HepG2 (cell line): ENCODE results near the gene PLEKHG4B. TPM values are rescaled to one million over a fixed set of nuclear protein-coding genes. Genes with fewer than 3 reads are reported as not detected.

Source experiments
- ATAC-seq: fragments of 200-7000 bp; cut with Tn5 transposase; 3 replicates; pipeline ENCODE4 v1.9.1; 2020; ENCODE audit warnings: mild to moderate bottlenecking, moderate library complexity
- BruUV-seq: library from RNA; stranded (reverse); fragments of 400-500 nt; replicated peaks from 2 replicates; lab custom pipeline; 2021; lab: Mats Ljungman, UMichigan
- CTCF ChIA-PET: fragments of 300-600 bp; formaldehyde crosslinking; extraction: SDS; loops from one replicate; lab custom pipeline; 2021; ENCODE audit warnings: low total read pairs, inconsistent platforms, low intra/inter-chr PET ratio; lab: Yijun Ruan, JAX
- POLR2A ChIA-PET: fragments of 350-600 bp; sonication (Branson Sonifier 250); formaldehyde crosslinking; loops from one replicate; lab custom pipeline; 2020; ENCODE audit warnings: antibody characterized with exemption, inconsistent platforms; lab: Yijun Ruan, JAX
- DNase-seq: peaks from one replicate; pipeline ENCODE4 v3.0.0-alpha.2; 2015; ENCODE audit warnings: low spot score
- FAIRE-seq: peaks from 3 replicates; lab custom pipeline; 2011; peaks lifted over from hg19 to GRCh38; lab: Jason Lieb, UNC
- H2AFZ ChIP-seq: one replicate; pipeline ENCODE4 v1.6.1; 2011; ENCODE audit warnings: low read length, inconsistent platforms
- H3K27ac ChIP-seq: fragments of 300-600 bp; 3 replicates; pipeline ENCODE4 v1.8.0; 2011; ENCODE audit warnings: mixed run types, mild to moderate bottlenecking, mixed read lengths, low read length, inconsistent platforms; ENCODE audit not compliant: insufficient read depth; ENCODE audit errors: extremely low read length
- H3K27me3 ChIP-seq, 2 experiments: fragments of 200-600 bp in 1 of 2; 2 replicates in 1 of 2; 3 replicates in 1 of 2; pipeline versions ENCODE4 v1.6.0 to v1.8.0; 2011; ENCODE audit warnings: low read length in 2 of 2, mild to moderate bottlenecking in 2 of 2, moderate library complexity in 2 of 2, inconsistent platforms in 1 of 2; ENCODE audit not compliant: insufficient read depth in 2 of 2, control insufficient read depth in 1 of 2
- H3K36me3 ChIP-seq, 2 experiments: fragments of 200-600 bp in 1 of 2; replicated peaks in 1 of 2; 2 replicates in 1 of 2; 3 replicates in 1 of 2; pipeline versions ENCODE4 v1.5.1 to v1.8.0; 2011; ENCODE audit warnings: low read length in 2 of 2, inconsistent platforms in 1 of 2; ENCODE audit not compliant: insufficient read depth in 2 of 2, control insufficient read depth in 1 of 2
- H3K4me1 ChIP-seq: 2 replicates; pipeline ENCODE4 v1.5.1; 2012; ENCODE audit warnings: low read length, inconsistent platforms; ENCODE audit not compliant: insufficient read depth
- H3K4me2 ChIP-seq: 2 replicates; pipeline ENCODE4 v1.6.0; 2011; ENCODE audit warnings: low read depth, low read length, inconsistent platforms
- H3K4me3 ChIP-seq, 3 experiments: fragments of 200-600 bp in 1 of 3; sonication (generic), shearing (Covaris generic) in 1 of 3; replicated peaks in 1 of 3; 2 replicates each; pipeline ENCODE4 v1.5.1; 2011 to 2016; ENCODE audit warnings: low read length in 3 of 3, inconsistent platforms in 2 of 3, low read depth in 2 of 3, mild to moderate bottlenecking in 2 of 3, control low read depth in 1 of 3, mixed read lengths in 1 of 3; ENCODE audit not compliant: insufficient read depth in 1 of 3
- H3K79me2 ChIP-seq: one replicate; pipeline ENCODE4 v1.6.1; 2011; ENCODE audit warnings: low read length, inconsistent platforms; ENCODE audit not compliant: insufficient read depth
- H3K9ac ChIP-seq: 2 replicates; pipeline ENCODE4 v1.6.0; 2011; ENCODE audit warnings: mild to moderate bottlenecking, low read depth, low read length, inconsistent platforms; ENCODE audit not compliant: insufficient read depth
- H3K9me3 ChIP-seq: 2 replicates; pipeline ENCODE4 v1.5.1; 2012; ENCODE audit warnings: mild to moderate bottlenecking, low read length
- H4K20me1 ChIP-seq: 2 replicates; pipeline ENCODE4 v1.6.0; 2011; ENCODE audit warnings: inconsistent platforms, mild to moderate bottlenecking, low read length, moderate library complexity; ENCODE audit not compliant: insufficient read depth
- GPN1 ChIP-seq: sonication (generic); formaldehyde crosslinking; IDR thresholded peaks from 2 replicates; pipeline ENCODE4 v1.5.1; 2020; ENCODE audit warnings: missing genetic modification reagents, borderline replicate concordance
- HNRNPH1 ChIP-seq: fragments of 200-400 bp; formaldehyde crosslinking; optimal IDR thresholded peaks from 2 replicates; pipeline ENCODE3; 2017; ENCODE audit warnings: mild to moderate bottlenecking, low read depth, low read length
- KDM1A ChIP-seq: IDR thresholded peaks from 2 replicates; pipeline ENCODE4 v1.6.1; 2016; ENCODE audit warnings: missing compliant biosample characterization
- YEATS2 ChIP-seq: sonication (generic); formaldehyde crosslinking; IDR thresholded peaks from 2 replicates; pipeline ENCODE4 v1.4.0; 2020; ENCODE audit warnings: missing genetic modification reagents, borderline replicate concordance
- ZFP91 ChIP-seq: sonication (generic); formaldehyde crosslinking; IDR thresholded peaks from 2 replicates; pipeline ENCODE4 v1.9.0; 2022; ENCODE audit warnings: missing genetic modification reagents, mild to moderate bottlenecking, borderline replicate concordance
- ZNF207 ChIP-seq: fragments of 450-650 bp; IDR thresholded peaks from 2 replicates; pipeline ENCODE4 v1.6.1; 2016; ENCODE audit warnings: antibody characterized with exemption, borderline replicate concordance
- ZNF431 ChIP-seq: sonication (generic); formaldehyde crosslinking; IDR thresholded peaks from 2 replicates; pipeline ENCODE4 v1.9.0; 2022; ENCODE audit warnings: missing genetic modification reagents, low read depth, mild to moderate bottlenecking, borderline replicate concordance
- ZNF780A ChIP-seq: sonication (generic); formaldehyde crosslinking; IDR thresholded peaks from 2 replicates; pipeline ENCODE4 v1.8.0; 2022; ENCODE audit warnings: mild to moderate bottlenecking, missing genetic modification reagents, moderate library complexity
- WGBS: methylation state at CpG from one replicate; pipeline ENCODE4 v1.1.6; 2017; ENCODE audit warnings: low lambda C conversion rate; 5-methylcytosine and 5-hydroxymethylcytosine counted together
- in situ Hi-C: cut with HindIII; loops from 2 replicates; pipeline ENCODE4 v1.10.0; 2017; ENCODE audit warnings: low pct_unique_long_range_greater_than_20kb; ENCODE audit not compliant: extremely low pct_ligation_motif_present
- intact Hi-C: fragments of 100-400 bp; cut with micrococcal nuclease; formaldehyde crosslinking; loops from one replicate; pipeline ENCODE4 v1.10.0; 2022; ENCODE audit not compliant: unreplicated experiment
- polyA plus RNA-seq, 8 experiments: library from polyadenylated mRNA; depleted of rRNA in 3 of 8; stranded (reverse) in 7 of 8; unstranded in 1 of 8; fragments of >200 nt; fragmentation: Illumina TruSeq in 4 of 8; extraction: Trizol in 4 of 8; gene quantifications; 2 replicates each; pipeline versions ENCODE4 v1.2.1 to v1.2.3, GENCODE V29; 2011 to 2016; ENCODE audit warnings: low read depth in 4 of 8, missing spikeins in 1 of 8, mixed read lengths in 1 of 8; ENCODE audit not compliant: insufficient read depth in 1 of 8
- total RNA-seq, 5 experiments: library from RNA; depleted of rRNA; stranded (reverse); fragments of >200 nt; fragmentation: Illumina TruSeq; extraction: Trizol; gene quantifications; 2 replicates each; pipeline ENCODE4 v1.2.3, GENCODE V29; 2016; ENCODE audit warnings: low read depth in 1 of 5

Gene PLEKHG4B
- total and polyA plus RNA-seq, 2 of the 13 experiments (the other 11 are each of a cell fraction or from before 2014, with no cell fraction given): 0.09 TPM; not detected in 1

- DNase-seq: no peak
- no TSS peak for BruUV-seq
- ChIA-PET POLR2A (no interaction called here), CTCF (no interaction called here)
- intact Hi-C loops (no loop called here), in situ Hi-C loops (no loop called here)
- no peak overlapping the region for H3K4me3 ChIP-seq
- no peaks in the 10 kb centered on the region for H3K79me2 ChIP-seq
- H3K9me3 ChIP-seq: no peaks in the 10 kb centered on the region
- H2AFZ ChIP-seq: no peak overlapping the region
- no peaks in the 10 kb centered on the region for H3K4me1 ChIP-seq
- H4K20me1 ChIP-seq: no peaks in the 10 kb centered on the region
- H3K4me2 ChIP-seq: no peak overlapping the region
- 23% methylated on average over 15 of the region's 17 CpGs for WGBS
- no peak overlapping the region for H3K27ac ChIP-seq
- no peak for TF ChIP-seq GPN1
- no peak for TF ChIP-seq ZNF780A (CRISPR knock-in tag)
- TF ChIP-seq ZFP91 (CRISPR knock-in tag): no peak
- TF ChIP-seq ZNF431 (CRISPR knock-in tag): no peak
- TF ChIP-seq YEATS2 (CRISPR knock-in tag): no peak
- no peak for TF ChIP-seq ZNF207
- TF ChIP-seq KDM1A (CRISPR knock-in tag): no peak
- TF ChIP-seq HNRNPH1: no peak
- ATAC-seq: no peak; the same call in 2 of the 3 replicates
- H3K9ac ChIP-seq: no peak overlapping the region
- H3K36me3 ChIP-seq: no peaks in the 10 kb centered on the region
- no peak for FAIRE-seq
- H3K27me3 ChIP-seq: peaks cover 6 to 69% of the 10 kb centered on the region in 2 experiments
These were observed 64.6 kb downstream of the PLEKHG4B start for GRCh38 chr5:156411-157072.
